Measurements from ENCODE around the gene CRCP.

DNA sequence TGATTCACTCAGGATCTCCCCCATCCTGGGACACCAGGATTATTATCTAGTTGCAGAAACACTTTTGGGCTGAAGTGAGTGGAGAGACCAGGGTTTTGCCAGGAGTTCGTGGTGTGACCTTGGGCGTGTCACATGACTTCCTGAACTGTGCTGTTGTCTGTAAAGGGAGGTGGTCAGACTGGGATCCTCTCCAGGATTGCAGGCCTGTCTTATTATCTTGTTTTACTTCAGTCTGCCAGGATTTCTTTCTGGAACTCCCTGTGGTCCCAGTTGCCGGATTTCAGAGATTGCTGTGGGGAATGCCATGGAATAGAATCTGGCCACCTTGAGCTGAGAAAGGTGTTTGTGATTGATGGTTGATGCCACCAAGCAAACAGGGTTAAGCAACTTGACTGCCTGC lies 35.8 kb downstream of the CRCP start:
- TF ChIP-seq CTCF (IDR thresholded peaks at IDR 0.05 in 8 of 11, conservative IDR thresholded peaks at IDR 0.05 in 3 of 11) (no peak), POLR2AphosphoS5 (IDR thresholded peaks at IDR 0.05) (peak in 1 of 3 donors; percentile 57), POLR2A (IDR thresholded peaks at IDR 0.05) (no peak)

Data from spleen (tissue), 7 donors.